Karpas-422 (cell line): Measurements from ENCODE around the gene BNC2. TPM values are rescaled to one million over a fixed set of nuclear protein-coding genes. Genes with fewer than 3 reads are reported as not detected.

Experiments used
- DNase-seq: peaks from one replicate; pipeline ENCODE4 v3.0.0-alpha.2; 2015
- H2AFZ ChIP-seq: fragments of 200-600 bp; sonication (generic); 2 replicates; pipeline ENCODE4 v1.6.1; 2014; ENCODE audit warnings: antibody characterized with exemption, low read length, mixed read lengths
- H3K27ac ChIP-seq: fragments of 200-600 bp; sonication (generic); 2 replicates; pipeline ENCODE4 v1.5.1; 2014; ENCODE audit warnings: mild to moderate bottlenecking, low read length, moderate library complexity
- H3K27me3 ChIP-seq: fragments of 200-600 bp; sonication (generic); 2 replicates; pipeline ENCODE4 v1.6.1; 2014; ENCODE audit warnings: low read length, mixed read lengths
- H3K36me3 ChIP-seq: fragments of 200-600 bp; sonication (generic); 2 replicates; pipeline ENCODE4 v1.6.1; 2014; ENCODE audit warnings: low read length, mixed read lengths; ENCODE audit not compliant: insufficient read depth
- H3K4me1 ChIP-seq: fragments of 200-600 bp; sonication (generic); 2 replicates; pipeline ENCODE4 v1.6.1; 2014; ENCODE audit warnings: mild to moderate bottlenecking, low read length, mixed read lengths
- H3K4me2 ChIP-seq: fragments of 200-600 bp; sonication (generic); 2 replicates; pipeline ENCODE4 v1.6.1; 2014; ENCODE audit warnings: low read length, low read depth, mild to moderate bottlenecking; ENCODE audit not compliant: poor library complexity, severe bottlenecking
- H3K4me3 ChIP-seq: fragments of 200-600 bp; sonication (generic); 2 replicates; pipeline ENCODE4 v1.5.1; 2014; ENCODE audit warnings: mild to moderate bottlenecking, antibody characterized with exemption, low read length, mixed read lengths
- H3K79me2 ChIP-seq: fragments of 200-600 bp; sonication (generic); 2 replicates; pipeline ENCODE4 v1.6.1; 2014; ENCODE audit warnings: mild to moderate bottlenecking, low read length, mixed read lengths
- H3K9ac ChIP-seq: fragments of 200-600 bp; sonication (generic); 2 replicates; pipeline ENCODE4 v1.6.0; 2014; ENCODE audit warnings: low read length
- H3K9me2 ChIP-seq: fragments of 200-600 bp; sonication (generic), shearing (Covaris generic); replicated peaks from 2 replicates; pipeline ENCODE4 v1.6.0; 2014; ENCODE audit warnings: mild to moderate bottlenecking, low read length, moderate library complexity; ENCODE audit not compliant: insufficient read depth
- H3K9me3 ChIP-seq: fragments of 300-700, 200-600 bp; sonication (generic); 2 replicates; pipeline ENCODE4 v1.6.1; 2014; ENCODE audit warnings: low read length, mixed read lengths
- H4K20me1 ChIP-seq: fragments of 200-600 bp; sonication (generic); 2 replicates; pipeline ENCODE4 v1.6.1; 2014; ENCODE audit warnings: mild to moderate bottlenecking, antibody characterized with exemption, low read length, low read depth; ENCODE audit not compliant: insufficient read depth
- total RNA-seq: library from RNA; depleted of rRNA; stranded (reverse); fragments of >200 nt; shearing (Covaris generic); gene quantifications from 2 replicates; pipeline ENCODE4 v1.2.3, GENCODE V29; 2014; ENCODE audit warnings: low replicate concordance

Gene BNC2
- total RNA-seq, 1 experiment from 2014 or later = not detected

GRCh38 chr9:16817514-16817913 lies 53.0 kb downstream of the BNC2 start:
- no peak overlapping the region for H3K4me2 ChIP-seq
- H3K9me3 ChIP-seq = no peaks in the 10 kb centered on the region
- no peaks in the 10 kb centered on the region for H3K36me3 ChIP-seq
- H2AFZ ChIP-seq = no peak overlapping the region
- H3K9me2 ChIP-seq = no peaks in the 10 kb centered on the region
- H3K9ac ChIP-seq = no peak overlapping the region
- no peak overlapping the region for H3K4me3 ChIP-seq
- no peaks in the 10 kb centered on the region for H4K20me1 ChIP-seq
- H3K4me1 ChIP-seq = no peaks in the 10 kb centered on the region
- no peak overlapping the region for H3K27ac ChIP-seq
- no peaks in the 10 kb centered on the region for H3K79me2 ChIP-seq
- no peak for DNase-seq
- no peaks in the 10 kb centered on the region for H3K27me3 ChIP-seq

GRCh38 chr9:16817002-16817401 lies 53.5 kb downstream of the BNC2 start:
- H3K36me3 ChIP-seq = no peaks in the 10 kb centered on the region
- no peak overlapping the region for H3K9ac ChIP-seq
- no peaks in the 10 kb centered on the region for H3K4me1 ChIP-seq
- H3K9me2 ChIP-seq = no peaks in the 10 kb centered on the region
- no peaks in the 10 kb centered on the region for H3K27me3 ChIP-seq
- no peak overlapping the region for H2AFZ ChIP-seq
- no peaks in the 10 kb centered on the region for H3K79me2 ChIP-seq
- no peaks in the 10 kb centered on the region for H3K9me3 ChIP-seq
- no peak overlapping the region for H3K4me3 ChIP-seq
- no peak overlapping the region for H3K27ac ChIP-seq
- H4K20me1 ChIP-seq = no peaks in the 10 kb centered on the region
- DNase-seq = no peak
- no peak overlapping the region for H3K4me2 ChIP-seq

- Histone ChIP-seq H3K27ac (no peak overlapping the region), H3K27me3 (no peaks in the 10 kb centered on the region), H3K4me1 (no peaks in the 10 kb centered on the region), H3K9ac (no peak overlapping the region), H3K9me3 (no peaks in the 10 kb centered on the region), H3K36me3 (no peaks in the 10 kb centered on the region), H3K4me3 (no peak overlapping the region), H2AFZ (no peak overlapping the region), H3K9me2 (no peaks in the 10 kb centered on the region), H3K4me2 (no peak overlapping the region), H3K79me2 (no peaks in the 10 kb centered on the region), H4K20me1 (no peaks in the 10 kb centered on the region)
- DNase-seq = no peak
These were observed 54.5 kb downstream of the BNC2 start for GRCh38 chr9:16816011-16816410.

- Histone ChIP-seq H3K27me3 (no peaks in the 10 kb centered on the region), H3K9me3 (no peaks in the 10 kb centered on the region), H3K4me1 (no peaks in the 10 kb centered on the region), H3K27ac (no peak overlapping the region), H3K9ac (no peak overlapping the region), H3K79me2 (no peaks in the 10 kb centered on the region), H3K9me2 (no peaks in the 10 kb centered on the region), H3K36me3 (no peaks in the 10 kb centered on the region), H3K4me3 (no peak overlapping the region), H2AFZ (no peak overlapping the region), H4K20me1 (no peaks in the 10 kb centered on the region), H3K4me2 (no peak overlapping the region)
- DNase-seq = no peak
These were observed 55.4 kb downstream of the BNC2 start for GRCh38 chr9:16815079-16815478.

GRCh38 chr9:16813838-16814237 lies 56.6 kb downstream of the BNC2 start:
- Histone ChIP-seq H3K9me2 (no peaks in the 10 kb centered on the region), H3K9ac (no peak overlapping the region), H3K79me2 (no peaks in the 10 kb centered on the region), H3K4me2 (no peak overlapping the region), H3K9me3 (no peaks in the 10 kb centered on the region), H3K27me3 (no peaks in the 10 kb centered on the region), H3K4me3 (no peak overlapping the region), H3K27ac (no peak overlapping the region), H2AFZ (no peak overlapping the region), H4K20me1 (no peaks in the 10 kb centered on the region), H3K36me3 (no peaks in the 10 kb centered on the region), H3K4me1 (no peaks in the 10 kb centered on the region)
- no peak for DNase-seq

- Histone ChIP-seq H3K4me1 (no peaks in the 10 kb centered on the region), H3K9me3 (no peaks in the 10 kb centered on the region), H3K9ac (no peak overlapping the region), H3K4me3 (no peak overlapping the region), H4K20me1 (no peaks in the 10 kb centered on the region), H3K27ac (no peak overlapping the region), H2AFZ (no peak overlapping the region), H3K9me2 (no peaks in the 10 kb centered on the region), H3K36me3 (no peaks in the 10 kb centered on the region), H3K27me3 (no peaks in the 10 kb centered on the region), H3K4me2 (no peak overlapping the region), H3K79me2 (no peaks in the 10 kb centered on the region)
- DNase-seq = no peak
These were observed 58.3 kb downstream of the BNC2 start for GRCh38 chr9:16811987-16812685.

- Histone ChIP-seq H2AFZ (no peak overlapping the region), H3K9ac (no peak overlapping the region), H3K36me3 (no peaks in the 10 kb centered on the region), H3K79me2 (no peaks in the 10 kb centered on the region), H4K20me1 (no peaks in the 10 kb centered on the region), H3K4me2 (no peak overlapping the region), H3K4me3 (no peak overlapping the region), H3K27ac (no peak overlapping the region), H3K27me3 (no peaks in the 10 kb centered on the region), H3K9me2 (no peaks in the 10 kb centered on the region), H3K9me3 (no peaks in the 10 kb centered on the region), H3K4me1 (no peaks in the 10 kb centered on the region)
- DNase-seq = no peak
These were observed 60.4 kb downstream of the BNC2 start for GRCh38 chr9:16809912-16810610.

GRCh38 chr9:16806674-16807073 lies 63.8 kb downstream of the BNC2 start:
- Histone ChIP-seq H2AFZ (no peak overlapping the region), H3K4me3 (no peak overlapping the region), H3K27me3 (no peaks in the 10 kb centered on the region), H3K9me2 (no peaks in the 10 kb centered on the region), H3K36me3 (no peaks in the 10 kb centered on the region), H3K4me1 (peaks cover 12% of the 10 kb centered on the region), H3K79me2 (no peaks in the 10 kb centered on the region), H4K20me1 (no peaks in the 10 kb centered on the region), H3K4me2 (no peak overlapping the region), H3K27ac (no peak overlapping the region), H3K9me3 (no peaks in the 10 kb centered on the region), H3K9ac (no peak overlapping the region)
- no peak for DNase-seq
